GM19351 (cell line): ENCODE results near the gene NPAS2.

Source experiments
- ATAC-seq: cut with Tn5 transposase; IDR thresholded peaks from one replicate; pipeline ENCODE4 v1.9.1; 2021; ENCODE audit warnings: mild to moderate bottlenecking, moderate library complexity; ENCODE audit not compliant: unreplicated experiment

Gene NPAS2

GRCh38 chr2:100852999-100853908, 33.3 kb downstream of the NPAS2 start:
- no peak for ATAC-seq

GRCh38 chr2:100853909-100854810, 34.2 kb downstream of the NPAS2 start:
- no peak for ATAC-seq

- ATAC-seq, result no peak
Observed at GRCh38 chr2:100855084-100855483, 35.1 kb downstream of the NPAS2 start.

GRCh38 chr2:100855606-100856005, 35.7 kb downstream of the NPAS2 start:
- no peak for ATAC-seq

GRCh38 chr2:100856732-100857131, 36.8 kb downstream of the NPAS2 start:
- ATAC-seq, result no peak

GRCh38 chr2:100857341-100857740, 37.4 kb downstream of the NPAS2 start:
- ATAC-seq, result no peak

- no peak for ATAC-seq
Observed at GRCh38 chr2:100857915-100858314, 38.0 kb downstream of the NPAS2 start.

- no peak for ATAC-seq
Observed at GRCh38 chr2:100859902-100860301, 40.0 kb downstream of the NPAS2 start.

- no peak for ATAC-seq
Observed at GRCh38 chr2:100861340-100861739, 41.4 kb downstream of the NPAS2 start.

GRCh38 chr2:100862081-100862480, 42.1 kb downstream of the NPAS2 start:
- ATAC-seq, result no peak

GRCh38 chr2:100865816-100866460, 46.0 kb downstream of the NPAS2 start:
- no peak for ATAC-seq

- ATAC-seq, result no peak
Observed at GRCh38 chr2:100868083-100868482, 48.1 kb downstream of the NPAS2 start.

GRCh38 chr2:100869120-100869519, 49.2 kb downstream of the NPAS2 start:
- no peak for ATAC-seq

- ATAC-seq, result no peak
Observed at GRCh38 chr2:100870652-100871531, 51.0 kb downstream of the NPAS2 start.

GRCh38 chr2:100875516-100876230, 55.7 kb downstream of the NPAS2 start:
- ATAC-seq, result no peak

- ATAC-seq, result no peak
Observed at GRCh38 chr2:100876231-100876860, 56.4 kb downstream of the NPAS2 start.

GRCh38 chr2:100877555-100877954, 57.6 kb downstream of the NPAS2 start:
- no peak for ATAC-seq

- no peak for ATAC-seq
Observed at GRCh38 chr2:100878000-100878791, 58.3 kb downstream of the NPAS2 start.
